Posterior cingulate gyrus (tissue), 11 donors: ENCODE measurements around the gene MBD1.
"Not testable (repeated sequence)": the region's sequence is repeated elsewhere in the genome, so short reads cannot be mapped to it uniquely, and the experiment has no call there.

Experiments used
- DNase-seq, 10 donors: peaks; one replicate each; pipeline versions ENCODE4 v3.0.0 to v3.0.0-alpha.2; 2020 to 2021; ENCODE audit warnings: mixed read lengths in 3 of 10
- intact Hi-C: fragments of 100-400 bp; cut with DNase I; formaldehyde crosslinking; loops from one replicate; pipeline ENCODE4 v1.15.1; 2023

MBD1 gene

DNA sequence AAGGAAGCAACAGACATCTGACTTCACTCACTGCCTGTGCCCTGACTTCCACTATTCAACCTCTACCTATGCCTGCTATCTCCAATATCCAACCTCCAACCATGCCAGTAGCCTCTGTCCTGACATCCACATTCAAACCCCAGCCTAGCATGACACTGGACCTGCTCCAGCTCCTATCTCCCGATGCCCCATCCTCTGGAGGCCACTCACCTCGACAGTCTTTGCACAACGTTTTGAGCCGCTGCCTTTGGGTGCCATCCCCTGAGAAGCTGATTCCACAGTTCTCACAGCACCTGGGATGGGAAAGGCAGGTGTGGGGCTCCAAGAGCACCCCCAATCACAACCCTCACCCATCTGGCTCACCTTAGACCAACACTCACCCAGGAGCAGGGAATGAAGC lies 4.9 kb downstream of the MBD1 start:
- no peak for DNase-seq
- intact Hi-C loops, result loop anchor here (10.0 kb wide), 1 partner anchor 782 kb away; the partner anchor contains the start of gene RPL17

GRCh38 chr18:50275503-50276036 lies 5.8 kb downstream of the MBD1 start:
- DNase-seq, result peak in 1 of 10 donors; percentile 82
- intact Hi-C loops, result loop anchor here (10.0 kb wide), 1 partner anchor 781 kb away; the partner anchor contains the start of gene RPL17

- peak in 1 of 10 donors; percentile 79 for DNase-seq
- intact Hi-C loops, result loop anchor here (10.0 kb wide), 1 partner anchor 780 kb away; the partner anchor contains the start of gene RPL17
Observed at GRCh38 chr18:50274941-50275340, 6.4 kb downstream of the MBD1 start.

- intact Hi-C loops, result loop anchor here (10.0 kb wide), 1 partner anchor 779 kb away; the partner anchor contains the start of gene RPL17
Observed at GRCh38 chr18:50274044-50274442, 7.3 kb downstream of the MBD1 start.

GRCh38 chr18:50273203-50274043 lies 7.9 kb downstream of the MBD1 start:
- intact Hi-C loops, result loop anchor here (10.0 kb wide), 1 partner anchor 779 kb away; the partner anchor contains the start of gene RPL17
- DNase-seq, result peak in 1 of 10 donors; percentile 81

More at GRCh38 chr18:50274044-50274442, 7.3 kb downstream of the MBD1 start:
- peak in 1 of 10 donors; percentile 53 for DNase-seq

- DNase-seq, result peak in 1 of 10 donors; percentile 41
- intact Hi-C loops, result loop anchor here (10.0 kb wide), 1 partner anchor 778 kb away; the partner anchor contains the start of gene RPL17
Observed at GRCh38 chr18:50272568-50272967, 8.8 kb downstream of the MBD1 start.

DNA sequence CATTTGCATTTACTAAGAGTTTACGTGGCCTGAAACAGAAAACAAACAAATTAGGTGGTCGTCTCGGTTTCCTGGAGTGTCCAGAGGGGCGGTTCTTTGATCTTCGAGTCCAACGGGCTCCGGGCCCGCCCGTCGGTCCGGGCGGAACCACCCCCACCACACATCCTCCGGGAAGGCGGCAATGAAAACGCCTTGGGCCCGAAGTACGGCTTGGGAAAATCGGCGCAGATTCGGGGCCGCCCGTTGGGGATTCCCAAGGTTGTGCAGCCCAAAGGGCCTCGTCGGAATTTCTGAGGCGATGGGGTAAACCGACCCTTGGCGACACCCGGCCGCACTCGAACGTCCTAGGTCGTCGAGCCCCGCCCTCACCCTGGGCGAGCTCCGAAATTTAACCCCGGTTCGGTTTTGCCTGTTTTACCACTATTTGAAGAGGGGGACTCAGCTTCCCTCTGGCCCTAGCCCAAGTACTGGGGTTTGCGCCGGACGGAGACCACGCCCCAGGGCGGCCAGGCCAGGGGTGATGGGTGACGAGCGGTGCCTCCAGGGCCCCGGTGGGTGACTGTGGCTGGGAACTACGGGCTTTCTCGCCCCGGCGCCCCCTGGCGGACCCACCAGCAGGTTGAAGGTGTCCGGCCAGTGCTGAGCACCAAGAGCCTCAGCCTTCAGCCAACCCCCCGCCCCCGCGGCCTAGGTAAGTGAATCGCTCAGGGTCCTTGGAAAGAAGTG lies 13.1 kb downstream of the MBD1 start:
- DNase-seq, result peak in 9 of 10 donors; percentile 55 to 94 (median 64)
- intact Hi-C loops, result no loop called here

- DNase-seq, result peak; percentile 78 to 98 (median 88)
- intact Hi-C loops, result no loop called here
Observed at GRCh38 chr18:50266248-50266704, 15.0 kb downstream of the MBD1 start, which contains the start of gene CFAP53. CFAP53 (minus strand) TSS chr18:50266495; CDS start chr18:50266404, 91 bp downstream.

DNA sequence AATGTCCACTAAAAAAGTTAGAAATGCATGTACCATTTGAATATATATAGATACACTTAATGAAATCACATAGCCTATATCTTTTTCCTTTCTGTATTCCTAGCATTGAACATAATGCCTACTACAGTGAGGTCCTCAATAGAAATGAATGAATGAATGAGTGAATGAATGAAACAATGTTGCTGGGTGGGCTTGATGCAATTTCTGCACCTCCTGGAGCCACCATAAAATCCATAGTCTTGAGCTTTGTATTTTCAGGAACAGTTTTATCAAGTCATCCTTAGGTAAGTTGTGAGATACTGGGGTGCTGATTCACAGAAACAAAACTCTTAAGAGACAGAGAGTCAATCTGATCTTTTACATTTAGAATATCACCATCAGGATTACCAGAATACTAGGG lies 18.3 kb downstream of the MBD1 start:
- intact Hi-C loops, result no loop called here

DNA sequence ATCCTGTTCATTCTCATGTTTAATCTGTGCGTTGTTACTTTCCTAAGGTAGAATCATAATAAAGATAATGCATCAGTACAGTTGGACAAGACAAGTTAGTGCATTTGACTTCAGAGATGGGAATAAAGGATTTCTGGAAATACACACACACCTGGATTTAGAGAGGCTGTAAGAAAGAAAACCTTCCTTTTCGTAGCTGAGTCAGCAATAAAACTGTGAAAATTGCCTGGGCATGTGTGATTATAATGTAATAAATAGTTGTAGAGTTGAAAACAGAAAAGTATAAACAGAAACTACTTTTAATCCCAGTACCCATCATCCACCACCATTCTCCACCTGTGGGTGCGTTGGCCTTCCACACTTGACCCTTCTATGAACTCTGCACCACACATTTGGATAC lies 30.4 kb downstream of the MBD1 start:
- intact Hi-C loops, result no loop called here
- no peak for DNase-seq

More for the DNA sequence above, 18.3 kb downstream of the MBD1 start:
- DNase-seq, result no peak

DNA sequence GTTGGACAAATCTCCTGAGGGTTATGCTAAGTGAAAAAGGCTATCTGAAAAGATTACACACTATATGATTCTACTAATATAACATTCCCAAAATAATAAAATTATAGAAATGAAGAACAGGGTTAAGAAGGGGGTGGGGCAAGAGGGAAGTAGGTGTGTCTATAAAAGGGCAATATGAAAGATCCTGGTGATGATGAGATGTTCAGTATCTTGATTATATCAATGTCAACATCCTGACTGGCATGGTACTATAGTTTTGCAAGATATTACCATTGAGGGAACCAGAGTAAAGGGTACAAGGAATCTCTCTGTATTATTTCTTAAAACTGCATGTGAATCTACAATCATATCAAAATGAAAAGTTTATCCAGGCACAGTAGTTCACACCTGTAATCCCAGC lies 31.7 kb downstream of the MBD1 start:
- intact Hi-C loops, result no loop called here
- DNase-seq, result no peak

DNA sequence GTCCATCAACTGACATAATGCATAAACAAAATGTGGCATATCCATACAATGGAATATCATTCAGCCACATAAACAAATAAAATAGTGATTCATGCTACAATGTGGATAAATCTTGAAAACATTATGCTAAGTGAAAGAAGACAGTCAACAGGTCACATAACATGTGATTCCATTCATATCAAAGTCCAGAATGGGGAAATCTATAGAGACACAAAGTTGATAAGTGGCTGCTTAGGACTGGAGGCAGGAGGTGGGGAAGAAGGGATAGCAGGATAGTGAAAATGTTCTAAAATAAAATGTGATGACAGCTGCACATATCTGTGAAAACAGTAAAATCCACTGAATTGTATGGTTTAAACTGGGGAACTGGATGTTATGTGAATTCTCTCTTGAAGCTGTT lies 33.8 kb downstream of the MBD1 start:
- intact Hi-C loops, result no loop called here
- DNase-seq, result no peak

DNA sequence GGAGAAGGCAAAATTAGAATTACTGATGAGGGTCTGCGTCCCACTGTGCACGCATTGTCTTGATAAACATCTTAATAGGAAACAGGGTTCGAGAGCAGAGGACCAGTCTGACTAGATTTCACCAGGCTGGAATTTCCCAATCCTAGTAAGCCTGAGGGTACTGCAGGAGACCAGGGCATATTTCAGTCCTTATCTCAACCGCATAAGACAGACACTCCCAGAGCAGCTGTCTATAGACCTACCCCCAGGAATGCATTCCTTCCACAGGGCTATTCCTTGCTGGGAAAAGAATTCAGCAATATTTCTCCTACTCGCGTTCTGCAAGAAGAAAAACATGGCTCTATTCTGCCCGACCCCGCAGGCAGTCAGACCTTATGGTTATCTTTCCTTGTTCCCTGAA lies 39.6 kb downstream of the MBD1 start:
- DNase-seq, intact Hi-C loops: not testable (repeated sequence)

GRCh38 chr18:50240080-50240563 lies 41.2 kb downstream of the MBD1 start:
- peak in 1 of 10 donors; percentile 31 for DNase-seq
- intact Hi-C loops, result no loop called here

DNA sequence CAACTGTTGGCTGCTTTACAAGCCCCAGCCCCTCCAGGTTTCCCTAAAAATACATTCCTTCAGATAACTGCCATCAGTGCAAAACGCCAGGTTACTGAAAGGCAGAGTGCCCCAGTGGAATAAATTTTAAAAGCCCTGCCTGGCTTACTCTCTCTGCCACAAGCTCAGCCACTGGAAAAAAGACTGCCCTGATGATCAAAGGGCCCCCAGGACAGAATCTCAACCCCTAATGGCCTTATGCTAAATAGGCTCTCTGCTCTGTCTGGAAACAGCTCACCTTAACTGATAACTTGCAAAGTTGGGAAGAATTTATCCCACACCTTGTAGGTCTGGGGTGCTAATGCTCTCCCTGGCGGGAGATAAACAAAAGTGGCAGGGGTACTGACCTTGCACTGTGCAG lies 48.9 kb downstream of the MBD1 start:
- DNase-seq, result no peak
- intact Hi-C loops, result no loop called here

- DNase-seq, result no peak
Observed at GRCh38 chr18:50231621-50232020, 49.7 kb downstream of the MBD1 start.

GRCh38 chr18:50220249-50220648 lies 61.1 kb downstream of the MBD1 start:
- intact Hi-C loops, DNase-seq: not testable (repeated sequence)

More at GRCh38 chr18:50231621-50232020, 49.7 kb downstream of the MBD1 start:
- intact Hi-C loops, result no loop called here
